Measurements from ENCODE around the gene CLIC6.

The CLIC6 gene

GRCh38 chr21:34730756-34731445 is 62.1 kb downstream of the CLIC6 start:
- ATAC-seq, result no peak
- TF ChIP-seq SNAI2 (CRISPR knock-in tag; IDR thresholded peaks at IDR 0.05) (no peak), RARB (CRISPR knock-in tag; IDR thresholded peaks at IDR 0.05) (no peak), POU6F1 (CRISPR knock-in tag; IDR thresholded peaks at IDR 0.05; ENCODE audit: borderline replicate concordance, low read depth) (no peak), CSRNP3 (CRISPR knock-in tag; IDR thresholded peaks at IDR 0.05) (no peak), ZFP3 (CRISPR knock-in tag; IDR thresholded peaks at IDR 0.05) (no peak), GLIS3 (CRISPR knock-in tag; IDR thresholded peaks at IDR 0.05) (no peak), ESRRG (CRISPR knock-in tag; IDR thresholded peaks at IDR 0.05) (no peak)

- TF ChIP-seq TSHZ2 (CRISPR knock-in tag; IDR thresholded peaks at IDR 0.05) (no peak), ZFP30 (CRISPR knock-in tag; IDR thresholded peaks at IDR 0.05) (no peak), GLIS3 (CRISPR knock-in tag; IDR thresholded peaks at IDR 0.05) (no peak), ZNF70 (CRISPR knock-in tag; IDR thresholded peaks at IDR 0.05) (no peak), CSRNP3 (CRISPR knock-in tag; IDR thresholded peaks at IDR 0.05) (no peak), ESRRG (CRISPR knock-in tag; IDR thresholded peaks at IDR 0.05) (no peak), ZNF565 (CRISPR knock-in tag; conservative IDR thresholded peaks at IDR 0.05; ENCODE audit: low read depth) (no peak), TOX (CRISPR knock-in tag; IDR thresholded peaks at IDR 0.05; ENCODE audit: borderline replicate concordance) (no peak), ZC3H10 (CRISPR knock-in tag; IDR thresholded peaks at IDR 0.05) (no peak), ZNF8 (CRISPR knock-in tag; IDR thresholded peaks at IDR 0.05) (no peak), PPARA (CRISPR knock-in tag; IDR thresholded peaks at IDR 0.05; ENCODE audit: borderline replicate concordance) (no peak), ISL1 (CRISPR knock-in tag; IDR thresholded peaks at IDR 0.05) (no peak), SNAI2 (CRISPR knock-in tag; IDR thresholded peaks at IDR 0.05) (no peak), OSR1 (CRISPR knock-in tag; IDR thresholded peaks at IDR 0.05) (no peak), RARB (CRISPR knock-in tag; IDR thresholded peaks at IDR 0.05) (no peak)
- ATAC-seq, result no peak
These were observed 63.6 kb downstream of the CLIC6 start for GRCh38 chr21:34732388-34732821.

- TF ChIP-seq TCF4 (CRISPR knock-in tag; IDR thresholded peaks at IDR 0.05; ENCODE audit: borderline replicate concordance), result no peak
- TF ChIP-seq CSDC2 (CRISPR knock-in tag; IDR thresholded peaks at IDR 0.05), result no peak
- ATAC-seq, result no peak
These were observed 65.1 kb downstream of the CLIC6 start for GRCh38 chr21:34733852-34734251.

GRCh38 chr21:34734696-34735095 is 65.9 kb downstream of the CLIC6 start:
- TF ChIP-seq CSRNP3 (CRISPR knock-in tag; IDR thresholded peaks at IDR 0.05) (no peak), CREB5 (CRISPR knock-in tag; IDR thresholded peaks at IDR 0.05; ENCODE audit: low read depth) (no peak), ISL1 (CRISPR knock-in tag; IDR thresholded peaks at IDR 0.05) (no peak), ESRRG (CRISPR knock-in tag; IDR thresholded peaks at IDR 0.05) (no peak), ZC3H10 (CRISPR knock-in tag; IDR thresholded peaks at IDR 0.05) (no peak), TCF4 (CRISPR knock-in tag; IDR thresholded peaks at IDR 0.05; ENCODE audit: borderline replicate concordance) (no peak), CSDC2 (CRISPR knock-in tag; IDR thresholded peaks at IDR 0.05) (no peak), OSR1 (CRISPR knock-in tag; IDR thresholded peaks at IDR 0.05) (no peak)
- no peak for ATAC-seq
